ENCODE measurements around the gene SCRN1. TPM values are rescaled to one million over a fixed set of nuclear protein-coding genes. Genes with fewer than 3 reads are reported as not detected.

The SCRN1 gene
- total RNA-seq, 6 donors from 2014 or later, result 13.3 to 45.5 (median 30.5) TPM

DNA sequence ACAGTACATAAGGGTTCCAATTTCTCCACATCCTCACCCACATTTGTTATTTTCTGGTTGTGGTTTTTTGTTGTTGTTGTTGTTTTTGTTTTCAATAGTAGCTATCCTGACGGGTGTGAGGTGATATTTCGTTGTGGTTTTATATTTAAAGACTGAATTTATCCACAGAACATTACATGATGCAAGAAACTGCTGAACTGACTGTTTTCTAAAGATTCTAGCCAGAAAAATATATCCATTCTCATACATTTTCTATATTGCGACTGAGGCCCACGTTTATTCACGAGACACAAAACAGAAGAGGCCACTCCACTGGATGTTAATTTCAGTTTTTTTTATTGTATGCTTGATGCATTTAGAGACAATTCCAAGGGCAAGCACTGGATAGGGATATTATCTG lies 69.8 kb downstream of the SCRN1 start:
- WGBS, 2 donors, result 91 to 95% methylated on average over 5 of the region's 5 CpGs
- Histone ChIP-seq H3K27ac (no peak overlapping the region), H3K27me3 (no peaks in the 10 kb centered on the region), H3K4me3 (no peak overlapping the region), H3K36me3 (peaks cover 0 to 13% (median 0%) of the 10 kb centered on the region in 4 donors), H3K9me3 (no peaks in the 10 kb centered on the region), H3K4me1 (no peaks in the 10 kb centered on the region)
- DNase-seq, result no peak
- TF ChIP-seq, protein P1, sequence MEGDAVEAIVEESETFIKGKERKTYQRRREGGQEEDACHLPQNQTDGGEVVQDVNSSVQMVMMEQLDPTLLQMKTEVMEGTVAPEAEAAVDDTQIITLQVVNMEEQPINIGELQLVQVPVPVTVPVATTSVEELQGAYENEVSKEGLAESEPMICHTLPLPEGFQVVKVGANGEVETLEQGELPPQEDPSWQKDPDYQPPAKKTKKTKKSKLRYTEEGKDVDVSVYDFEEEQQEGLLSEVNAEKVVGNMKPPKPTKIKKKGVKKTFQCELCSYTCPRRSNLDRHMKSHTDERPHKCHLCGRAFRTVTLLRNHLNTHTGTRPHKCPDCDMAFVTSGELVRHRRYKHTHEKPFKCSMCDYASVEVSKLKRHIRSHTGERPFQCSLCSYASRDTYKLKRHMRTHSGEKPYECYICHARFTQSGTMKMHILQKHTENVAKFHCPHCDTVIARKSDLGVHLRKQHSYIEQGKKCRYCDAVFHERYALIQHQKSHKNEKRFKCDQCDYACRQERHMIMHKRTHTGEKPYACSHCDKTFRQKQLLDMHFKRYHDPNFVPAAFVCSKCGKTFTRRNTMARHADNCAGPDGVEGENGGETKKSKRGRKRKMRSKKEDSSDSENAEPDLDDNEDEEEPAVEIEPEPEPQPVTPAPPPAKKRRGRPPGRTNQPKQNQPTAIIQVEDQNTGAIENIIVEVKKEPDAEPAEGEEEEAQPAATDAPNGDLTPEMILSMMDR (IDR thresholded peaks at IDR 0.05), result no peak
- TF ChIP-seq EP300 (IDR thresholded peaks at IDR 0.05), result no peak
- TF ChIP-seq POLR2A (IDR thresholded peaks at IDR 0.05), result no peak
- no peak for TF ChIP-seq POLR2AphosphoS5 (IDR thresholded peaks at IDR 0.05)
- no peak for ATAC-seq (ENCODE audit: low FRiP score in 2 of 2)

DNA sequence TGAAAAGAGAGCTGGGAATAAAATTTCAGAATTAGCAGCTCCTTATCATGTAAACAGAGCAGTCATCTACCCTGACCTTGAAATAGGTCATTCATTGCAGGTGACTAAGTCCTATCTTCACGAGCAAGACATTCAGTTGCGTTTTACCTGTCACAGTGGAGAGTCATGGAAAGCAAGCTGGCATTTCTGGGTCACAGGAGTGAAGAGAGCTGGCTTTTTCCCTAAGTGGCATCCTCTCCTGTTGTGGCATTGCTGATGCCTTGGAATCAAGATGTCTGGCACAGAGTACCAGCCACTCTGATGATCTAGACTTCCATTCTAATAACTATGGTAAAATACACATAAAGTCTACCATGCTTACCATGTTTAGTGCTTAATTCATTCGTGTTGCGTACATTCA lies 70.8 kb downstream of the SCRN1 start:
- Histone ChIP-seq H3K27me3 (no peaks in the 10 kb centered on the region), H3K27ac (no peak overlapping the region), H3K36me3 (peaks cover 0 to 13% (median 0%) of the 10 kb centered on the region in 4 donors), H3K9me3 (no peaks in the 10 kb centered on the region), H3K4me1 (no peaks in the 10 kb centered on the region), H3K4me3 (no peak overlapping the region)
- no peak for ATAC-seq (ENCODE audit: low FRiP score in 2 of 2)
- no peak for TF ChIP-seq POLR2A (IDR thresholded peaks at IDR 0.05)
- TF ChIP-seq EP300 (IDR thresholded peaks at IDR 0.05), result no peak
- TF ChIP-seq POLR2AphosphoS5 (IDR thresholded peaks at IDR 0.05), result no peak
- TF ChIP-seq, protein P1 (IDR thresholded peaks at IDR 0.05), result no peak
- WGBS, 2 donors, result 91 to 93% methylated on average over 4 of the region's 4 CpGs
- no peak for DNase-seq

DNA sequence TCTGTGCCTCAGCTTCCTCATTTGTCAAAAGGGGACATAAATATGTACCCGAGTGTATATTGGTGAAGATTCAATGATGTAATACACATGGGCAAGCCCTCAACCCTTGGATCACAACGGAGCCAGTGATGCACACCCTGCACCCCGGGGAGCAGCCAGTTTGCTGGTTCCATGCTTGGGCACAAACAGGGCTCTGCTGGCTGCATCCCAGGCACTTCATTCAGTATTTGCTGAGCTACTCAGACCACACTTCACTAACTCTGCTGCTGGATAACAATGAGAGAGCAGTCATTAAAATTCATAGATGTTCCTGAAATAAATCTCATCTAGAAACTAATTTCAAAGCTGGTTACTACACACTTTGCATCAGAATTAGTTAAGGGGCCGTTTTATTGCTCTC lies 72.0 kb downstream of the SCRN1 start:
- H3K27ac ChIP-seq, result no peak overlapping the region

DNA sequence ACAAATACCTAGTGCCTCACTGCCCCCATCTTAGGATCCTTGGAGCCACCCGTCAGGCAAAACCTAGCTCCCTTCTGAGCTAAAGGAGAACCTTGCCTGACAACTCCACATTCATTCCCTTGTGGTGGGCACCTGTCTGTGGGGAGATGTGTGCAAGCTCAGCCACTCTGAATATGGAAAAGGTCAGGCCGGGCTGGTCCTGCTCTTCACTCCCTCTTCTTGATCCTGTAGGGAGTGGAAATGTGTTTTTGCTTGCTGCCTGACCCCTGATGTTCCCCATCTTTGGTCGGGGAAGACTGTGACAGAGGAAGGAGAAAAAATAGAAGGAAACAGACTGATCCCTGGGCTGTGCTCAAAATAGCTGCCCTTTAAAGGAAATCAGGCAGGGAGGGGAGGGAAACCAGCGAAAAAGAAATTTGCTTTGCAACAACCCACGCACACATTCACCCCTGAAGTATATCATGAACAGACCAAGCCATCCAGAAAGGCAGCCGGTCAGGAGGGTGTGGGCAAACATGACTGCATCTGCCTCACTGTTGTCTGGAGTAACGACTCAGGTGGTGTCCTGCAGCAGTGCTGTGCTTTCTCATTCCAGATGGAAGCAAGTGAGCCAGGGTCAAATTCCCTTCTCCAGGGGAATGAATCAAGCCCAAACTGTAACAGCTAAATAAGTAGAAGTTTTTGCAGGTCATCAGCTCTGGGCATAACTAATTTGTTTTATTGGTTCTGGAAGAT lies 74.0 kb downstream of the SCRN1 start:
- H3K4me3 ChIP-seq, result no peak overlapping the region
- H3K27ac ChIP-seq, result no peak overlapping the region
- H3K9me3 ChIP-seq, result no peaks in the 10 kb centered on the region
- H3K4me1 ChIP-seq, result no peaks in the 10 kb centered on the region
- H3K27me3 ChIP-seq, result no peaks in the 10 kb centered on the region
- DNase-seq, result no peak
- H3K36me3 ChIP-seq, result peaks cover 0 to 3% (median 0%) of the 10 kb centered on the region in 4 donors
- TF ChIP-seq POLR2AphosphoS5 (IDR thresholded peaks at IDR 0.05) (no peak), POLR2A (IDR thresholded peaks at IDR 0.05) (no peak), EP300 (IDR thresholded peaks at IDR 0.05) (no peak)
- TF ChIP-seq, protein P1 (IDR thresholded peaks at IDR 0.05), result no peak
- 46 to 55% methylated on average over 7 of the region's 7 CpGs for WGBS, 2 donors
- no peak for ATAC-seq (ENCODE audit: low FRiP score in 2 of 2)

More for the DNA sequence above, 72.0 kb downstream of the SCRN1 start:
- H3K27me3 ChIP-seq, result no peaks in the 10 kb centered on the region
- TF ChIP-seq POLR2AphosphoS5 (IDR thresholded peaks at IDR 0.05), result no peak
- TF ChIP-seq, protein P1 (IDR thresholded peaks at IDR 0.05), result no peak
- TF ChIP-seq POLR2A (IDR thresholded peaks at IDR 0.05), result no peak
- TF ChIP-seq EP300 (IDR thresholded peaks at IDR 0.05), result no peak
- H3K36me3 ChIP-seq, result peaks cover 0 to 3% (median 0%) of the 10 kb centered on the region in 4 donors
- no peaks in the 10 kb centered on the region for H3K9me3 ChIP-seq
- WGBS, 2 donors, result 67 to 76% methylated on average over 4 of the region's 4 CpGs
- H3K4me1 ChIP-seq, result no peaks in the 10 kb centered on the region
- H3K4me3 ChIP-seq, result no peak overlapping the region
- ATAC-seq (ENCODE audit: low FRiP score in 2 of 2) (no peak), DNase-seq (no peak)

DNA sequence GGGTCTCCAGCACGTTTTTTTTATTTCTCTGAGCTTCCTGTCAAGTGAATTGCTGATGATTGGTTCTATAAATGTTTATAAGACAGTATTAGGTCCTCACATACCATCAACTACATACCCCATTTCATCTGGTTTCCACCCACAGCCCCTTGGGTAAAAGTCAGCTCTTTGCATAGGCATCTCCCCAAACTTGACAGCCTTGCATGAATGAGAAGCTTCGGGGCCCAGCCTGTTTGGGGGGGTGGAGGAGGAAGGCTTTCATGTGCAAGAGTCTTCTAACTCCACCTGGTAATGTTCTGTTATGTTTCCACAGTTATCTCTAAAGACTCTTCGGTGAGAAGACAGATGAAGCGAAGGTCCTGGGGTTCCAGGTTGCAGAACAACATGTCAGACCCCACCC lies 75.4 kb downstream of the SCRN1 start:
- no peaks in the 10 kb centered on the region for H3K4me1 ChIP-seq
- H3K9me3 ChIP-seq, result no peaks in the 10 kb centered on the region
- no peaks in the 10 kb centered on the region for H3K36me3 ChIP-seq
- no peak for TF ChIP-seq POLR2AphosphoS5 (IDR thresholded peaks at IDR 0.05)
- no peak for TF ChIP-seq EP300 (IDR thresholded peaks at IDR 0.05)
- no peak for TF ChIP-seq POLR2A (IDR thresholded peaks at IDR 0.05)
- TF ChIP-seq, protein P1 (IDR thresholded peaks at IDR 0.05), result no peak
- H3K27ac ChIP-seq, result no peak overlapping the region
- ATAC-seq (ENCODE audit: low FRiP score in 2 of 2) (no peak), DNase-seq (no peak)
- H3K4me3 ChIP-seq, result no peak overlapping the region
- WGBS, 2 donors, result 77 to 81% methylated on average over 4 of the region's 4 CpGs
- H3K27me3 ChIP-seq, result no peaks in the 10 kb centered on the region
